Activated CD8-positive, alpha-beta T cell treated with anti-CD3 and anti-CD28 coated beads, Interleukin-2, amount 10 ng/mL, durations not matched to agents 7 days and 5 days (primary cell): ENCODE data around the gene TTC28. TPM values are rescaled to one million over a fixed set of nuclear protein-coding genes. Genes with fewer than 3 reads are reported as not detected.
"Not testable (repeated sequence)": the region's sequence is repeated elsewhere in the genome, so short reads cannot be mapped to it uniquely, and the experiment has no call there.

Experiments used
- ATAC-seq: fragments of 150-1000 bp; cut with Tn5 transposase; one replicate; pipeline ENCODE4 v1.10.0; 2021; ENCODE audit warnings: moderate library complexity
- CTCF ChIA-PET: fragments of 350-600 bp; sonication (Branson Sonifier 250); formaldehyde crosslinking; loops from one replicate; lab custom pipeline; 2021; ENCODE audit warnings: antibody characterized with exemption; lab: Charles Lee
- POLR2A ChIA-PET: fragments of 350-600 bp; sonication (Branson Sonifier 250); formaldehyde crosslinking; loops from one replicate; lab custom pipeline; 2021; ENCODE audit warnings: antibody characterized with exemption; lab: Charles Lee
- DNase-seq: peaks from one replicate; pipeline ENCODE4 v3.0.0-alpha.2; 2020
- H3K27ac Mint-ChIP-seq: one replicate; pipeline ENCODE4 v1.8.0; 2021; ENCODE audit warnings: mild to moderate bottlenecking, mixed read lengths
- H3K27me3 Mint-ChIP-seq: one replicate; pipeline ENCODE4 v1.8.0; 2021; ENCODE audit warnings: low read depth, mixed read lengths
- H3K36me3 Mint-ChIP-seq: one replicate; pipeline ENCODE4 v1.8.0; 2021; ENCODE audit warnings: low read depth, mixed read lengths
- H3K4me1 Mint-ChIP-seq: one replicate; pipeline ENCODE4 v1.8.0; 2021; ENCODE audit warnings: low read depth, mixed read lengths
- H3K4me3 Mint-ChIP-seq: one replicate; pipeline ENCODE4 v1.8.0; 2021; ENCODE audit warnings: mild to moderate bottlenecking, mixed read lengths
- H3K9me3 Mint-ChIP-seq: one replicate; pipeline ENCODE4 v1.8.0; 2022; ENCODE audit warnings: mixed read lengths; ENCODE audit not compliant: insufficient read depth
- total RNA-seq, 2 experiments: library from RNA; stranded (reverse); gene quantifications; one replicate each; pipeline ENCODE4 v1.2.3, GENCODE V29; 2021

The TTC28 gene
- total RNA-seq, 2 experiments from 2014 or later: 0.18 to 0.23 TPM

- Mint-ChIP-seq H3K4me3 (no peak overlapping the region), H3K27ac (no peak overlapping the region), H3K27me3 (peaks cover 3% of the 10 kb centered on the region), H3K9me3 (no peaks in the 10 kb centered on the region), H3K4me1 (peaks cover 3% of the 10 kb centered on the region), H3K36me3 (peaks cover 2% of the 10 kb centered on the region)
- CTCF ChIA-PET: interaction anchor here (0.8 kb wide), 1 partner anchor 35 kb away, joined by 3 read pairs; no protein-coding TSS in a partner anchor
- DNase-seq (no peak), ATAC-seq (no peak)
- POLR2A ChIA-PET: no interaction called here
Observed at GRCh38 chr22:28381429-28382167, 298.0 kb downstream of the TTC28 start.

GRCh38 chr22:28379951-28380350, 299.7 kb downstream of the TTC28 start:
- no peak overlapping the region for H3K27ac Mint-ChIP-seq
- peaks cover 2% of the 10 kb centered on the region for H3K36me3 Mint-ChIP-seq
- peaks cover 3% of the 10 kb centered on the region for H3K27me3 Mint-ChIP-seq
- no peak overlapping the region for H3K4me3 Mint-ChIP-seq
- ATAC-seq (no peak), DNase-seq (no peak)
- ChIA-PET POLR2A (no interaction called here), CTCF (no interaction called here)
- peaks cover 7% of the 10 kb centered on the region for H3K4me1 Mint-ChIP-seq
- H3K9me3 Mint-ChIP-seq: no peaks in the 10 kb centered on the region

GRCh38 chr22:28379075-28379779, 300.4 kb downstream of the TTC28 start:
- H3K27me3 Mint-ChIP-seq: peaks cover 3% of the 10 kb centered on the region
- CTCF ChIA-PET: no interaction called here
- ATAC-seq (no peak), DNase-seq (no peak)
- no peaks in the 10 kb centered on the region for H3K9me3 Mint-ChIP-seq
- peaks cover 2% of the 10 kb centered on the region for H3K36me3 Mint-ChIP-seq
- H3K4me3 Mint-ChIP-seq: no peak overlapping the region
- POLR2A ChIA-PET: no interaction called here
- peaks cover 9% of the 10 kb centered on the region for H3K4me1 Mint-ChIP-seq
- no peak overlapping the region for H3K27ac Mint-ChIP-seq

- H3K27me3 Mint-ChIP-seq: no peaks in the 10 kb centered on the region
- DNase-seq (no peak), ATAC-seq (no peak)
- peaks cover 27% of the 10 kb centered on the region for H3K4me1 Mint-ChIP-seq
- no peak overlapping the region for H3K27ac Mint-ChIP-seq
- CTCF ChIA-PET: no interaction called here
- H3K4me3 Mint-ChIP-seq: no peak overlapping the region
- peaks cover 2% of the 10 kb centered on the region for H3K36me3 Mint-ChIP-seq
- no peaks in the 10 kb centered on the region for H3K9me3 Mint-ChIP-seq
- POLR2A ChIA-PET: no interaction called here
Observed at GRCh38 chr22:28375761-28376534, 303.7 kb downstream of the TTC28 start.

GRCh38 chr22:28373831-28374230, 305.8 kb downstream of the TTC28 start:
- ATAC-seq: no peak
- Mint-ChIP-seq H3K27ac (no peak overlapping the region), H3K27me3 (no peaks in the 10 kb centered on the region), H3K9me3 (no peaks in the 10 kb centered on the region), H3K36me3 (peaks cover 2% of the 10 kb centered on the region), H3K4me1 (peaks cover 45% of the 10 kb centered on the region), H3K4me3 (no peak overlapping the region)
- no peak for DNase-seq
- ChIA-PET CTCF (no interaction called here), POLR2A (no interaction called here)

GRCh38 chr22:28369854-28370253, 309.8 kb downstream of the TTC28 start:
- CTCF ChIA-PET: no interaction called here
- Mint-ChIP-seq H3K36me3 (no peaks in the 10 kb centered on the region), H3K4me3 (no peak overlapping the region), H3K4me1 (peaks cover 38% of the 10 kb centered on the region), H3K9me3 (no peaks in the 10 kb centered on the region), H3K27ac (peak overlapping the region; percentile 73), H3K27me3 (no peaks in the 10 kb centered on the region)
- POLR2A ChIA-PET: no interaction called here
- peak; percentile 91 for ATAC-seq
- DNase-seq: peak; percentile 60

- Mint-ChIP-seq H3K4me1 (peaks cover 19% of the 10 kb centered on the region), H3K4me3 (no peak overlapping the region), H3K36me3 (peaks cover 9% of the 10 kb centered on the region), H3K27ac (no peak overlapping the region), H3K9me3 (peaks cover 5% of the 10 kb centered on the region), H3K27me3 (no peaks in the 10 kb centered on the region)
- ChIA-PET POLR2A (no interaction called here), CTCF (no interaction called here)
- DNase-seq: no peak
- ATAC-seq: no peak
Observed at GRCh38 chr22:28366856-28367255, 312.8 kb downstream of the TTC28 start.

GRCh38 chr22:28365371-28365770, 314.3 kb downstream of the TTC28 start:
- H3K27me3 Mint-ChIP-seq: no peaks in the 10 kb centered on the region

GRCh38 chr22:28364105-28364504, 315.5 kb downstream of the TTC28 start:
- H3K27ac Mint-ChIP-seq, H3K4me1 Mint-ChIP-seq, H3K27me3 Mint-ChIP-seq, H3K9me3 Mint-ChIP-seq, H3K4me3 Mint-ChIP-seq, DNase-seq, CTCF ChIA-PET, POLR2A ChIA-PET, ATAC-seq, H3K36me3 Mint-ChIP-seq: not testable (repeated sequence)

More at GRCh38 chr22:28365371-28365770, 314.3 kb downstream of the TTC28 start:
- Mint-ChIP-seq H3K27ac (no peak overlapping the region), H3K4me1 (peaks cover 17% of the 10 kb centered on the region), H3K36me3 (peaks cover 9% of the 10 kb centered on the region), H3K9me3 (peaks cover 5% of the 10 kb centered on the region), H3K4me3 (no peak overlapping the region)
- CTCF ChIA-PET: no interaction called here
- POLR2A ChIA-PET: no interaction called here
- no peak for DNase-seq
- ATAC-seq: no peak

- DNase-seq: no peak
- ATAC-seq: no peak
- no peak overlapping the region for H3K4me3 Mint-ChIP-seq
- peaks cover 9% of the 10 kb centered on the region for H3K36me3 Mint-ChIP-seq
- ChIA-PET POLR2A (no interaction called here), CTCF (no interaction called here)
- H3K9me3 Mint-ChIP-seq: peaks cover 5% of the 10 kb centered on the region
- H3K27me3 Mint-ChIP-seq: no peaks in the 10 kb centered on the region
- H3K4me1 Mint-ChIP-seq: peaks cover 5% of the 10 kb centered on the region
- H3K27ac Mint-ChIP-seq: no peak overlapping the region
Observed at GRCh38 chr22:28360939-28361338, 318.7 kb downstream of the TTC28 start.

- no peak for ATAC-seq
- Mint-ChIP-seq H3K4me3 (no peak overlapping the region), H3K36me3 (peaks cover 6% of the 10 kb centered on the region), H3K27me3 (no peaks in the 10 kb centered on the region), H3K27ac (no peak overlapping the region), H3K9me3 (peaks cover 5% of the 10 kb centered on the region), H3K4me1 (peaks cover 5% of the 10 kb centered on the region)
- CTCF ChIA-PET: no interaction called here
- POLR2A ChIA-PET: interaction anchor here (0.5 kb wide), 1 partner anchor 30 kb away, joined by 3 read pairs; no protein-coding TSS in a partner anchor
- DNase-seq: no peak
Observed at GRCh38 chr22:28358312-28358711, 321.3 kb downstream of the TTC28 start.

GRCh38 chr22:28357193-28357592, 322.4 kb downstream of the TTC28 start:
- Mint-ChIP-seq H3K4me3 (no peak overlapping the region), H3K4me1 (peaks cover 5% of the 10 kb centered on the region), H3K9me3 (peaks cover under 1% of the 10 kb centered on the region), H3K27me3 (no peaks in the 10 kb centered on the region), H3K27ac (no peak overlapping the region), H3K36me3 (no peaks in the 10 kb centered on the region)
- ChIA-PET POLR2A (no interaction called here), CTCF (no interaction called here)
- ATAC-seq: no peak
- DNase-seq: no peak
